HFF-Myc (cell line): ENCODE data around the gene SWT1.
A peak's percentile ranks its signal among the peaks of the same experiment; 100 is the strongest.

Experiments
- DNase-seq: peaks from one replicate; pipeline ENCODE4 v3.0.0-alpha.2; 2011; ENCODE audit warnings: low read depth; ENCODE audit errors: extremely low read depth
- H3K4me3 ChIP-seq: replicated peaks from 2 replicates; pipeline ENCODE4 v1.5.1; 2011; ENCODE audit warnings: low read depth, mild to moderate bottlenecking, control low read depth, low read length
- CTCF ChIP-seq: IDR thresholded peaks from 2 replicates; pipeline ENCODE4 v1.5.1; 2012; ENCODE audit warnings: mild to moderate bottlenecking, low read depth, low read length, control low read depth; ENCODE audit errors: missing control alignments

SWT1 gene

GRCh38 chr1:185267301-185267700 lies 110.3 kb downstream of the SWT1 start:
- TF ChIP-seq CTCF = no peak
- no peak for DNase-seq
- H3K4me3 ChIP-seq = no peak overlapping the region

GRCh38 chr1:185267701-185268100 lies 110.7 kb downstream of the SWT1 start:
- DNase-seq = no peak
- H3K4me3 ChIP-seq = no peak overlapping the region
- TF ChIP-seq CTCF = no peak

DNA sequence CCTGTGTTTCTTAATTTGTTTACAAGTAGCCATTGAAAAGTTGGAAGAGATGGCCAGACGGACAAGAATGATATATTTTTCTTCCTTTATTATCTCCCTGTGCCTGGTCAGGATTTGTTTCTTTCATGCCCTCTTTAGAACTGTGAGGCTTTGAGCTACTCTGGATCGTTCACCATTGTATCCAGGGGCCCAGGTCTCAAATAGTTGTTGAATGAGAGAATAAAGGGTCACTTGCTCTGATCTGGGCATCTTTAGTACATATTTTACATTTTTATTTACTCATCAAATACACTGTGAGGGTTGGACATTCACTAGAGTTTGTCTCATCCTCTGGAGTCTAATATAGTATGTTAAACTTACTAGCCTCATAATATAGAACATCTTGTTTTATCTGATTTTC lies 111.4 kb downstream of the SWT1 start:
- no peak for TF ChIP-seq CTCF
- no peak for DNase-seq
- no peak overlapping the region for H3K4me3 ChIP-seq

DNA sequence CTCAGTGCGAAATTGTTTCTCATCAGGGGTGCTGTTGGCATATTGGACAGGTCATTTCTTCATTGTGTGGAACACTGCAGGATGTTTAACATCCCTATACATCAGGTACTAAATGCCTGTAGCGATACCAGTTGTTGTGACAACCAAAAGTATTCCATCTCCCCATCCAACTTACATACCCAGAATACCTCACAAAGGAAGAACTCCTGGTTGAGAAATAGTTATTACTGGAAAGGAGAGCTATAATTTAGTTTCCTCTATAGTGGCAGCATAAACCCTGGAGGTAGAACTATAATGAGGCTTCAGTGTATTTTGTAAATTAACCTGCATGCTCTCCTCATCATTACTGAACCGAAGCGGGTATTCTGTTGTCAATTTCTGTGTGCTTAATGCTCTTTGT lies 115.0 kb downstream of the SWT1 start:
- DNase-seq = no peak

GRCh38 chr1:185279571-185279970 lies 122.6 kb downstream of the SWT1 start:
- TF ChIP-seq CTCF = no peak
- peak; percentile 2 for DNase-seq

More for the DNA sequence above, 115.0 kb downstream of the SWT1 start:
- H3K4me3 ChIP-seq = no peak overlapping the region
- no peak for TF ChIP-seq CTCF

DNA sequence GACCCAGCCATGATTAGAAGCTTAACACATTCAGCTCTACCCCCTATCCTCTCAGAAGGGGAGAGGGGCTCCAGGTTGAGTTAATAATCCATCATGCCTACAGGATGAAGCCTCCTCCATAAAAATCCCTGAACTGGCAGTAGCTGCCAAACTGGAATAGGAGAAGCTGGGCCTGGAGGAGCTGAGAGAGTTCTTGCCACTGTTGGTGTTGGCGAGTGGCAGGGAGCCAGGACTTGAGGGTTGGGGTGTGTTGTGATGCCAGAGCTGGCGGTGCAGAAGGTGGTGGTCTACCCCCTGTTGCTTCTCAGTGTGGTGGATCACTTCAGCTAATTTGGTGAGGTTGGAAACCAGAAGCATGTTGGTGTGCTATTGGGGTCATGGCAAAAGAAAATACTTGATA lies 123.6 kb downstream of the SWT1 start:
- no peak for DNase-seq
- TF ChIP-seq CTCF = no peak
- no peak overlapping the region for H3K4me3 ChIP-seq

More at GRCh38 chr1:185279571-185279970, 122.6 kb downstream of the SWT1 start:
- H3K4me3 ChIP-seq = no peak overlapping the region

- no peak for TF ChIP-seq CTCF
- DNase-seq = no peak
- H3K4me3 ChIP-seq = no peak overlapping the region
These were observed 124.3 kb downstream of the SWT1 start for GRCh38 chr1:185281245-185281644.
